ENCODE results near the gene MID1IP1. TPM values are rescaled to one million over a fixed set of nuclear protein-coding genes. Genes with fewer than 3 reads are reported as not detected.
A peak's percentile ranks its signal among the peaks of the same experiment; 100 is the strongest.

The MID1IP1 gene
- total and polyA plus RNA-seq, 2 of the 8 experiments (the other 6 are each of a cell fraction or from before 2014, with no cell fraction given): 118 to 128 TPM

- TF ChIP-seq CHD7 (IDR thresholded peaks at IDR 0.05; ENCODE audit: insufficient replicate concordance, low read length) (no peak), SIX5 (IDR thresholded peaks at IDR 0.05; ENCODE audit: low read depth, low read length) (no peak), GTF2F1 (IDR thresholded peaks at IDR 0.05; ENCODE audit: borderline replicate concordance, low read depth, low read length) (no peak), KDM4A (IDR thresholded peaks at IDR 0.05; ENCODE audit: low read depth, low read length, severe bottlenecking) (no peak), RAD21 (IDR thresholded peaks at IDR 0.05 in 1 of 2, conservative IDR thresholded peaks at IDR 0.05 in 1 of 2; ENCODE audit: low read depth in 2 of 2, low read length in 2 of 2) (peak; percentile 81 to 84), CTCF (IDR thresholded peaks at IDR 0.05; ENCODE audit: control extremely low read depth in 1 of 3, insufficient read depth in 1 of 3, low read depth in 1 of 3, low read length in 3 of 3) (peak in 2 of 3 experiments; percentile 44 to 50; a peak in 3 of 4 replicates), TBP (IDR thresholded peaks at IDR 0.05; ENCODE audit: low read depth, low read length) (no peak)
Measured at GRCh38 chrX:38754102-38754790, 47.0 kb upstream of the MID1IP1 start (continued).
